K562 (cell line): Measurements from ENCODE around the gene LRRC74B. TPM values are rescaled to one million over a fixed set of nuclear protein-coding genes. Genes with fewer than 3 reads are reported as not detected.

ENCODE experiments used
- BHLHE40 ChIP-seq: IDR thresholded peaks from 2 replicates; pipeline ENCODE4 v1.6.1; 2011; ENCODE audit warnings: low read length, improper control_type of control experiment
- EZH2 ChIP-seq: IDR thresholded peaks from 2 replicates; pipeline ENCODE4 v1.6.1; 2012; ENCODE audit warnings: low read depth, mild to moderate bottlenecking, inconsistent platforms, low read length, borderline replicate concordance
- KDM4B ChIP-seq, 2 experiments: fragments of 450-650 bp in 1 of 2; sonication (generic) in 1 of 2; IDR thresholded peaks; 2 replicates each; pipeline ENCODE4 v1.6.1; 2016 to 2017; ENCODE audit warnings: borderline replicate concordance in 2 of 2, antibody characterized with exemption in 1 of 2, low read depth in 1 of 2, mild to moderate bottlenecking in 1 of 2
- NFYB ChIP-seq: IDR thresholded peaks from 2 replicates; pipeline ENCODE4 v1.6.1; 2011; ENCODE audit warnings: mild to moderate bottlenecking, moderate library complexity; ENCODE audit not compliant: insufficient read length; ENCODE audit errors: extremely low read depth
- RBM25 ChIP-seq: fragments of 200-400 bp; formaldehyde crosslinking; IDR thresholded peaks from 2 replicates; pipeline ENCODE4 v1.6.1; 2018; ENCODE audit warnings: low read length, low read depth, moderate library complexity; ENCODE audit not compliant: severe bottlenecking
- SETDB1 ChIP-seq: IDR thresholded peaks from one replicate; pipeline ENCODE4 v1.6.1; 2012; ENCODE audit warnings: low read length, control low read depth, inconsistent platforms
- SIX5 ChIP-seq, 2 experiments: IDR thresholded peaks; 2 replicates each; pipeline ENCODE4 v1.6.1; 2011; ENCODE audit warnings: low read length in 2 of 2, borderline replicate concordance in 1 of 2, low read depth in 1 of 2, mild to moderate bottlenecking in 1 of 2, moderate library complexity in 1 of 2; ENCODE audit not compliant: insufficient read depth in 1 of 2
- SMARCA5 ChIP-seq: fragments of 450-650 bp; IDR thresholded peaks from 2 replicates; pipeline ENCODE4 v1.6.1; 2016
- SNRNP70 ChIP-seq: fragments of 200-400 bp; formaldehyde crosslinking; optimal IDR thresholded peaks from 2 replicates; pipeline ENCODE3; 2017; ENCODE audit warnings: low read depth, low read length
- ZNF444 ChIP-seq: fragments of 250-450 bp; sonication (Bioruptor Pico); IDR thresholded peaks from 2 replicates; pipeline ENCODE4 v1.4.0; 2020; ENCODE audit warnings: mild to moderate bottlenecking, moderate library complexity
- polyA plus RNA-seq, 8 experiments: library from polyadenylated mRNA; depleted of rRNA in 4 of 8; stranded (reverse) in 5 of 8; unstranded in 3 of 8; fragments of >200 nt; fragmentation: Nextera tagmentation in 2 of 8; fragmentation: Illumina TruSeq in 1 of 8; extraction: Ambion mirVana in 2 of 8; extraction: Trizol in 1 of 8; gene quantifications; 2 replicates each; pipeline versions ENCODE4 v1.2.1 to v1.2.3, GENCODE V29; 2011 to 2014; ENCODE audit warnings: inconsistent platforms in 1 of 8, missing spikeins in 1 of 8
- total RNA-seq, 7 experiments: library from RNA; depleted of rRNA in 6 of 7; stranded (reverse); fragments of >200 nt in 6 of 7; fragmentation: Illumina TruSeq in 2 of 7; extraction: Trizol in 2 of 7; gene quantifications; 2 replicates each; pipeline versions ENCODE4 v1.2.1 to v1.2.3, GENCODE V29; 2011 to 2021; ENCODE audit warnings: low replicate concordance in 1 of 7
- TF ChIP-seq, protein P1 (sequence below): fragments of 450-650 bp; IDR thresholded peaks from 2 replicates; pipeline ENCODE4 v1.6.1; 2017; ENCODE audit warnings: mild to moderate bottlenecking, moderate library complexity
- TF ChIP-seq, protein P2 (sequence below): fragments of 450-650 bp; formaldehyde crosslinking; IDR thresholded peaks from 2 replicates; pipeline ENCODE4 v1.4.0; 2020; ENCODE audit warnings: mild to moderate bottlenecking, mixed read lengths
- TF ChIP-seq, protein P3 (sequence below): fragments of 450-650 bp; IDR thresholded peaks from 2 replicates; pipeline ENCODE4 v1.7.1; 2018; ENCODE audit warnings: mild to moderate bottlenecking, low read depth; ENCODE audit not compliant: partially characterized antibody
- TF ChIP-seq, protein P4 (sequence below): fragments of 450-650 bp; IDR thresholded peaks from 2 replicates; pipeline ENCODE4 v1.6.1; 2016; ENCODE audit warnings: low read depth

The LRRC74B gene
- total and polyA plus RNA-seq, 9 of the 15 experiments (the other 6 are each of a cell fraction or from before 2014, with no cell fraction given) = not detected

DNA sequence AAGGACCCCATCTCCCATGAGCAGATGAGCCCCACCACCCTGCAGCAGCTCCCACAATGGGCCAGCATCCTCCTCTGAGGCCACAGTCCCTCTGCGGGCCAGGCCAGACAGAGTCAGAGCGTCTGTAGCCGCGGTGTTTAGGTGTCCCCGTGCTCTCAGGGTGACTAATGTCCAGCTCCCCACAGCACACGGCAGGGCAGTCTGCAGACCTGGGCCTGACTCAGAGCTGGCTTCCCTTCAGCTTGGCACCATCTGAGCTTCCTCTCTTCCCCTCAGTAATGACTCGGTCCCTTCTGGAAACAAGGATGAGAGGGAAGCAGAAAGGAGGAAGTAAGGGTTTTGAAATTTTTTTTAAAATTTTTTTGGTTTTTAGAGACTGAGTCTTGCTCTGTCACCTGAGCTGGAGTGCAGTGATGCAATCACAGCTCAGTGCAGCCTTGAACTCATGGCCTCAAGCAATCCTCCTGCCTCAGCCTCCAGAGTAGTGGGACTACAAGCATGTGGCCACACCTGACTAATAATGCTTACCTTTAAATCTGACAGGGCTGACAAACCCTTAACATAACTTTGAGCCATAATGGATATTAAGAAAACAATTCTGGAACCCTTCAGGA, 28.5 kb downstream of the LRRC74B start (continued):
- TF ChIP-seq SIX5 (IDR thresholded peaks at IDR 0.05; ENCODE audit: borderline replicate concordance in 1 of 2, insufficient read depth in 1 of 2, low read depth in 1 of 2, low read length in 2 of 2) (no peak), ZNF444 (no peak), RBM25 (no peak), NFYB (no peak), KDM4B (IDR thresholded peaks at IDR 0.05; ENCODE audit: borderline replicate concordance in 2 of 2, low read depth in 1 of 2) (no peak), SNRNP70 (no peak), SETDB1 (peak; percentile 18), BHLHE40 (peak; percentile 77), EZH2 (no peak), SMARCA5 (no peak; the same call in 1 of the 2 replicates)
- TF ChIP-seq, protein P1, sequence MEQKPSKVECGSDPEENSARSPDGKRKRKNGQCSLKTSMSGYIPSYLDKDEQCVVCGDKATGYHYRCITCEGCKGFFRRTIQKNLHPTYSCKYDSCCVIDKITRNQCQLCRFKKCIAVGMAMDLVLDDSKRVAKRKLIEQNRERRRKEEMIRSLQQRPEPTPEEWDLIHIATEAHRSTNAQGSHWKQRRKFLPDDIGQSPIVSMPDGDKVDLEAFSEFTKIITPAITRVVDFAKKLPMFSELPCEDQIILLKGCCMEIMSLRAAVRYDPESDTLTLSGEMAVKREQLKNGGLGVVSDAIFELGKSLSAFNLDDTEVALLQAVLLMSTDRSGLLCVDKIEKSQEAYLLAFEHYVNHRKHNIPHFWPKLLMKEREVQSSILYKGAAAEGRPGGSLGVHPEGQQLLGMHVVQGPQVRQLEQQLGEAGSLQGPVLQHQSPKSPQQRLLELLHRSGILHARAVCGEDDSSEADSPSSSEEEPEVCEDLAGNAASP = no peak
- TF ChIP-seq, protein P2, sequence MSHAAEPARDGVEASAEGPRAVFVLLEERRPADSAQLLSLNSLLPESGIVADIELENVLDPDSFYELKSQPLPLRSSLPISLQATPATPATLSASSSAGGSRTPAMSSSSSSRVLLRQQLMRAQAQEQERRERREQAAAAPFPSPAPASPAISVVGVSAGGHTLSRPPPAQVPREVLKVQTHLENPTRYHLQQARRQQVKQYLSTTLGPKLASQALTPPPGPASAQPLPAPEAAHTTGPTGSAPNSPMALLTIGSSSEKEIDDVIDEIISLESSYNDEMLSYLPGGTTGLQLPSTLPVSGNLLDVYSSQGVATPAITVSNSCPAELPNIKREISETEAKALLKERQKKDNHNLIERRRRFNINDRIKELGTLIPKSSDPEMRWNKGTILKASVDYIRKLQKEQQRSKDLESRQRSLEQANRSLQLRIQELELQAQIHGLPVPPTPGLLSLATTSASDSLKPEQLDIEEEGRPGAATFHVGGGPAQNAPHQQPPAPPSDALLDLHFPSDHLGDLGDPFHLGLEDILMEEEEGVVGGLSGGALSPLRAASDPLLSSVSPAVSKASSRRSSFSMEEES (CRISPR knock-in tag) = no peak
- TF ChIP-seq, protein P3, sequence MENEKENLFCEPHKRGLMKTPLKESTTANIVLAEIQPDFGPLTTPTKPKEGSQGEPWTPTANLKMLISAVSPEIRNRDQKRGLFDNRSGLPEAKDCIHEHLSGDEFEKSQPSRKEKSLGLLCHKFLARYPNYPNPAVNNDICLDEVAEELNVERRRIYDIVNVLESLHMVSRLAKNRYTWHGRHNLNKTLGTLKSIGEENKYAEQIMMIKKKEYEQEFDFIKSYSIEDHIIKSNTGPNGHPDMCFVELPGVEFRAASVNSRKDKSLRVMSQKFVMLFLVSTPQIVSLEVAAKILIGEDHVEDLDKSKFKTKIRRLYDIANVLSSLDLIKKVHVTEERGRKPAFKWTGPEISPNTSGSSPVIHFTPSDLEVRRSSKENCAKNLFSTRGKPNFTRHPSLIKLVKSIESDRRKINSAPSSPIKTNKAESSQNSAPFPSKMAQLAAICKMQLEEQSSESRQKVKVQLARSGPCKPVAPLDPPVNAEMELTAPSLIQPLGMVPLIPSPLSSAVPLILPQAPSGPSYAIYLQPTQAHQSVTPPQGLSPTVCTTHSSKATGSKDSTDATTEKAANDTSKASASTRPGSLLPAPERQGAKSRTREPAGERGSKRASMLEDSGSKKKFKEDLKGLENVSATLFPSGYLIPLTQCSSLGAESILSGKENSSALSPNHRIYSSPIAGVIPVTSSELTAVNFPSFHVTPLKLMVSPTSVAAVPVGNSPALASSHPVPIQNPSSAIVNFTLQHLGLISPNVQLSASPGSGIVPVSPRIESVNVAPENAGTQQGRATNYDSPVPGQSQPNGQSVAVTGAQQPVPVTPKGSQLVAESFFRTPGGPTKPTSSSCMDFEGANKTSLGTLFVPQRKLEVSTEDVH = no peak
- TF ChIP-seq, protein P4, sequence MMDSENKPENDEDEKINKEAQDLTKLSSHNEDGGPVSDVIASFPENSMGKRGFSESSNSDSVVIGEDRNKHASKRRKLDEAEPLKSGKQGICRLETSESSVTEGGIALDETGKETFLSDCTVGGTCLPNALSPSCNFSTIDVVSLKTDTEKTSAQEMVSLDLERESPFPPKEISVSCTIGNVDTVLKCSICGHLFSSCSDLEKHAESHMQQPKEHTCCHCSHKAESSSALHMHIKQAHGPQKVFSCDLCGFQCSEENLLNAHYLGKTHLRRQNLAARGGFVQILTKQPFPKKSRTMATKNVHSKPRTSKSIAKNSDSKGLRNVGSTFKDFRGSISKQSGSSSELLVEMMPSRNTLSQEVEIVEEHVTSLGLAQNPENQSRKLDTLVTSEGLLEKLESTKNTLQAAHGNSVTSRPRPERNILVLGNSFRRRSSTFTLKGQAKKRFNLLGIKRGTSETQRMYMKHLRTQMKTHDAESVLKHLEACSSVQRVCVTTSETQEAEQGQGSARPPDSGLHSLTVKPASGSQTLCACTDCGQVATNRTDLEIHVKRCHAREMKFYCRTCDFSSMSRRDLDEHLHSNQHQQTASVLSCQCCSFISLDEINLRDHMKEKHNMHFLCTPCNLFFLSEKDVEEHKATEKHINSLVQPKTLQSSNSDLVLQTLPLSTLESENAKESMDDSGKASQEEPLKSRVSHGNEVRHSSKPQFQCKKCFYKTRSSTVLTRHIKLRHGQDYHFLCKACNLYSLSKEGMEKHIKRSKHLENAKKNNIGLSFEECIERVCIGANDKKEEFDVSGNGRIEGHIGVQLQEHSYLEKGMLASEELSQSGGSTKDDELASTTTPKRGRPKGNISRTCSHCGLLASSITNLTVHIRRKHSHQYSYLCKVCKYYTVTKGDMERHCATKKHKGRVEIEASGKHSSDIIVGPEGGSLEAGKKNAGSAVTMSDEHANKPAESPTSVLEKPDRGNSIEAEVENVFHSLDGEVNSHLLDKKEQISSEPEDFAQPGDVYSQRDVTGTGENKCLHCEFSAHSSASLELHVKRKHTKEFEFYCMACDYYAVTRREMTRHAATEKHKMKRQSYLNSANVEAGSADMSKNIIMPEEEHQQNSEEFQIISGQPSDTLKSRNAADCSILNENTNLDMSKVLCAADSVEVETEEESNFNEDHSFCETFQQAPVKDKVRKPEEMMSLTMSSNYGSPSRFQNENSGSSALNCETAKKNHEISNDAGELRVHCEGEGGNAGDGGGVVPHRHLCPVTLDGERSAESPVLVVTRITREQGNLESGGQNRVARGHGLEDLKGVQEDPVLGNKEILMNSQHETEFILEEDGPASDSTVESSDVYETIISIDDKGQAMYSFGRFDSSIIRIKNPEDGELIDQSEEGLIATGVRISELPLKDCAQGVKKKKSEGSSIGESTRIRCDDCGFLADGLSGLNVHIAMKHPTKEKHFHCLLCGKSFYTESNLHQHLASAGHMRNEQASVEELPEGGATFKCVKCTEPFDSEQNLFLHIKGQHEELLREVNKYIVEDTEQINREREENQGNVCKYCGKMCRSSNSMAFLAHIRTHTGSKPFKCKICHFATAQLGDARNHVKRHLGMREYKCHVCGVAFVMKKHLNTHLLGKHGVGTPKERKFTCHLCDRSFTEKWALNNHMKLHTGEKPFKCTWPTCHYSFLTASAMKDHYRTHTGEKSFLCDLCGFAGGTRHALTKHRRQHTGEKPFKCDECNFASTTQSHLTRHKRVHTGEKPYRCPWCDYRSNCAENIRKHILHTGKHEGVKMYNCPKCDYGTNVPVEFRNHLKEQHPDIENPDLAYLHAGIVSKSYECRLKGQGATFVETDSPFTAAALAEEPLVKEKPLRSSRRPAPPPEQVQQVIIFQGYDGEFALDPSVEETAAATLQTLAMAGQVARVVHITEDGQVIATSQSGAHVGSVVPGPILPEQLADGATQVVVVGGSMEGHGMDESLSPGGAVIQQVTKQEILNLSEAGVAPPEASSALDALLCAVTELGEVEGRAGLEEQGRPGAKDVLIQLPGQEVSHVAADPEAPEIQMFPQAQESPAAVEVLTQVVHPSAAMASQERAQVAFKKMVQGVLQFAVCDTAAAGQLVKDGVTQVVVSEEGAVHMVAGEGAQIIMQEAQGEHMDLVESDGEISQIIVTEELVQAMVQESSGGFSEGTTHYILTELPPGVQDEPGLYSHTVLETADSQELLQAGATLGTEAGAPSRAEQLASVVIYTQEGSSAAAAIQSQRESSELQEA = no peak
